Measurements from ENCODE around the gene ZNF213.
A peak's percentile ranks its signal among the peaks of the same experiment; 100 is the strongest.

The ZNF213 gene

GRCh38 chr16:3134338-3135125 lies at the start of gene ZNF213:
Gene ZNF213, plus strand, starts transcription at chr16:3135029. Its CDS starts 2,252 bp downstream, at chr16:3137281.
- DNase-seq (ENCODE audit: low read depth): peak; percentile 87

- no peak for DNase-seq (ENCODE audit: low read depth)
Observed at GRCh38 chr16:3085868-3086595, 48.8 kb upstream of the ZNF213 start.

GRCh38 chr16:3086596-3087242 lies 48.1 kb upstream of the ZNF213 start:
- DNase-seq (ENCODE audit: low read depth): no peak

GRCh38 chr16:3087243-3088235 lies 47.3 kb upstream of the ZNF213 start:
- DNase-seq (ENCODE audit: low read depth): no peak

GRCh38 chr16:3088450-3088849 lies 46.4 kb upstream of the ZNF213 start:
- no peak for DNase-seq (ENCODE audit: low read depth)

- no peak for DNase-seq (ENCODE audit: low read depth)
Observed at GRCh38 chr16:3088925-3089716, 45.7 kb upstream of the ZNF213 start.

- no peak for DNase-seq (ENCODE audit: low read depth)
Observed at GRCh38 chr16:3089717-3090592, 44.9 kb upstream of the ZNF213 start.

GRCh38 chr16:3091551-3091950 lies 43.3 kb upstream of the ZNF213 start:
- DNase-seq (ENCODE audit: low read depth): no peak

GRCh38 chr16:3092501-3092941 lies 42.3 kb upstream of the ZNF213 start:
- no peak for DNase-seq (ENCODE audit: low read depth)

GRCh38 chr16:3094289-3095027 lies 40.4 kb upstream of the ZNF213 start:
- no peak for DNase-seq (ENCODE audit: low read depth)

- peak; percentile 37 for DNase-seq (ENCODE audit: low read depth)
Observed at GRCh38 chr16:3095869-3096268, 39.0 kb upstream of the ZNF213 start.

GRCh38 chr16:3096362-3096761 lies 38.5 kb upstream of the ZNF213 start:
- DNase-seq (ENCODE audit: low read depth): no peak

- no peak for DNase-seq (ENCODE audit: low read depth)
Observed at GRCh38 chr16:3097266-3097665, 37.6 kb upstream of the ZNF213 start.

GRCh38 chr16:3098459-3099394 lies 36.1 kb upstream of the ZNF213 start, which contains the start of gene ZSCAN10:
Gene ZSCAN10, minus strand, starts transcription at chr16:3099294. Its CDS starts 6,357 bp downstream, at chr16:3092937.
- no peak for DNase-seq (ENCODE audit: low read depth)

- no peak for DNase-seq (ENCODE audit: low read depth)
Observed at GRCh38 chr16:3099395-3099731, 35.5 kb upstream of the ZNF213 start.

GRCh38 chr16:3099732-3100499 lies 34.9 kb upstream of the ZNF213 start:
- peak; percentile 92 for DNase-seq (ENCODE audit: low read depth)

Data from stimulated activated CD8-positive, alpha-beta memory T cell treated with anti-CD3 and anti-CD28 coated beads, Interleukin-4, amount 100 ng/mL, for 24 hours (primary cell).